ENCODE results near the gene ADPRHL1.

GRCh38 chr13:113483504-113484293 is 30.4 kb upstream of the ADPRHL1 start:
- TF ChIP-seq, protein P1, sequence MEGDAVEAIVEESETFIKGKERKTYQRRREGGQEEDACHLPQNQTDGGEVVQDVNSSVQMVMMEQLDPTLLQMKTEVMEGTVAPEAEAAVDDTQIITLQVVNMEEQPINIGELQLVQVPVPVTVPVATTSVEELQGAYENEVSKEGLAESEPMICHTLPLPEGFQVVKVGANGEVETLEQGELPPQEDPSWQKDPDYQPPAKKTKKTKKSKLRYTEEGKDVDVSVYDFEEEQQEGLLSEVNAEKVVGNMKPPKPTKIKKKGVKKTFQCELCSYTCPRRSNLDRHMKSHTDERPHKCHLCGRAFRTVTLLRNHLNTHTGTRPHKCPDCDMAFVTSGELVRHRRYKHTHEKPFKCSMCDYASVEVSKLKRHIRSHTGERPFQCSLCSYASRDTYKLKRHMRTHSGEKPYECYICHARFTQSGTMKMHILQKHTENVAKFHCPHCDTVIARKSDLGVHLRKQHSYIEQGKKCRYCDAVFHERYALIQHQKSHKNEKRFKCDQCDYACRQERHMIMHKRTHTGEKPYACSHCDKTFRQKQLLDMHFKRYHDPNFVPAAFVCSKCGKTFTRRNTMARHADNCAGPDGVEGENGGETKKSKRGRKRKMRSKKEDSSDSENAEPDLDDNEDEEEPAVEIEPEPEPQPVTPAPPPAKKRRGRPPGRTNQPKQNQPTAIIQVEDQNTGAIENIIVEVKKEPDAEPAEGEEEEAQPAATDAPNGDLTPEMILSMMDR (IDR thresholded peaks at IDR 0.05; ENCODE audit: poor library complexity) = no peak
- TF ChIP-seq EZH2 (IDR thresholded peaks at IDR 0.05; ENCODE audit: borderline replicate concordance) = no peak
